ENCODE results near the gene IGSF5. TPM values are rescaled to one million over a fixed set of nuclear protein-coding genes. Genes with fewer than 3 reads are reported as not detected.

IGSF5 gene
- total and polyA plus RNA-seq, 9 of the 15 experiments (the other 6 are each of a cell fraction or from before 2014, with no cell fraction given) = not detected

DNA sequence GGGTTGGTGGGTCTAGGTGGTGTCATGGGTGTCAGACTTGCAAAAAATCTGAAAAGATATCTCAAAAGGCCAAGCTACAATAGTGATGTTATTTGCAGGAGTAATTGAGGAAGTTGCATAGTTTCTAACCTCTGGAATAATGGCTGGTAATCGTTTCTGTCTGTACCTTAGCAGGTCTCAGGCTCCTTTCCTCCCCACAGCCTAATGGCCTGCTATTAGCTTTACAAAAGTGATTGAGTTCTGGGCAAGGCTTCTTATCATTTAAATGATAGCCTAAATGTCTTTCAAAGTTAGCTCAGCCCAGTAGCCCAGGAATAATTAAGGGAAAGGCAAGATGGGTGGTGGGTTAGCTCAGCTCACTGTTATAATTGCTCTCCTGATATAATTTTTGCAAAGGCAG is 37.7 kb upstream of the IGSF5 start:
- no peak for TF ChIP-seq FOXP1 (CRISPR knock-in tag; IDR thresholded peaks at IDR 0.05)
- TF ChIP-seq HIVEP1 (CRISPR knock-in tag; IDR thresholded peaks at IDR 0.05) = no peak
- no peak for TF ChIP-seq ESRRA (IDR thresholded peaks at IDR 0.05; ENCODE audit: borderline replicate concordance, low read depth)
- no peak for TF ChIP-seq ETV5 (CRISPR knock-in tag; IDR thresholded peaks at IDR 0.05; ENCODE audit: low read depth)
- TF ChIP-seq ZNF766 (CRISPR knock-in tag; conservative IDR thresholded peaks at IDR 0.05) = no peak
- no peak for TF ChIP-seq ZNF75A (CRISPR knock-in tag; IDR thresholded peaks at IDR 0.05)
- TF ChIP-seq ZNF347 (CRISPR knock-in tag; IDR thresholded peaks at IDR 0.05; ENCODE audit: low read depth) = no peak
- no peak for TF ChIP-seq FOS (IDR thresholded peaks at IDR 0.05; ENCODE audit: extremely low read depth, insufficient read length)
- TF ChIP-seq, protein P1, sequence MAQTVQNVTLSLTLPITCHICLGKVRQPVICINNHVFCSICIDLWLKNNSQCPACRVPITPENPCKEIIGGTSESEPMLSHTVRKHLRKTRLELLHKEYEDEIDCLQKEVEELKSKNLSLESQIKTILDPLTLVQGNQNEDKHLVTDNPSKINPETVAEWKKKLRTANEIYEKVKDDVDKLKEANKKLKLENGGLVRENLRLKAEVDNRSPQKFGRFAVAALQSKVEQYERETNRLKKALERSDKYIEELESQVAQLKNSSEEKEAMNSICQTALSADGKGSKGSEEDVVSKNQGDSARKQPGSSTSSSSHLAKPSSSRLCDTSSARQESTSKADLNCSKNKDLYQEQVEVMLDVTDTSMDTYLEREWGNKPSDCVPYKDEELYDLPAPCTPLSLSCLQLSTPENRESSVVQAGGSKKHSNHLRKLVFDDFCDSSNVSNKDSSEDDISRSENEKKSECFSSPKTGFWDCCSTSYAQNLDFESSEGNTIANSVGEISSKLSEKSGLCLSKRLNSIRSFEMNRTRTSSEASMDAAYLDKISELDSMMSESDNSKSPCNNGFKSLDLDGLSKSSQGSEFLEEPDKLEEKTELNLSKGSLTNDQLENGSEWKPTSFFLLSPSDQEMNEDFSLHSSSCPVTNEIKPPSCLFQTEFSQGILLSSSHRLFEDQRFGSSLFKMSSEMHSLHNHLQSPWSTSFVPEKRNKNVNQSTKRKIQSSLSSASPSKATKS (CRISPR knock-in tag; IDR thresholded peaks at IDR 0.05) = no peak
- TF ChIP-seq MEF2A (IDR thresholded peaks at IDR 0.05; ENCODE audit: control insufficient read depth, low read depth, low read length) = no peak
- TF ChIP-seq, protein P2, sequence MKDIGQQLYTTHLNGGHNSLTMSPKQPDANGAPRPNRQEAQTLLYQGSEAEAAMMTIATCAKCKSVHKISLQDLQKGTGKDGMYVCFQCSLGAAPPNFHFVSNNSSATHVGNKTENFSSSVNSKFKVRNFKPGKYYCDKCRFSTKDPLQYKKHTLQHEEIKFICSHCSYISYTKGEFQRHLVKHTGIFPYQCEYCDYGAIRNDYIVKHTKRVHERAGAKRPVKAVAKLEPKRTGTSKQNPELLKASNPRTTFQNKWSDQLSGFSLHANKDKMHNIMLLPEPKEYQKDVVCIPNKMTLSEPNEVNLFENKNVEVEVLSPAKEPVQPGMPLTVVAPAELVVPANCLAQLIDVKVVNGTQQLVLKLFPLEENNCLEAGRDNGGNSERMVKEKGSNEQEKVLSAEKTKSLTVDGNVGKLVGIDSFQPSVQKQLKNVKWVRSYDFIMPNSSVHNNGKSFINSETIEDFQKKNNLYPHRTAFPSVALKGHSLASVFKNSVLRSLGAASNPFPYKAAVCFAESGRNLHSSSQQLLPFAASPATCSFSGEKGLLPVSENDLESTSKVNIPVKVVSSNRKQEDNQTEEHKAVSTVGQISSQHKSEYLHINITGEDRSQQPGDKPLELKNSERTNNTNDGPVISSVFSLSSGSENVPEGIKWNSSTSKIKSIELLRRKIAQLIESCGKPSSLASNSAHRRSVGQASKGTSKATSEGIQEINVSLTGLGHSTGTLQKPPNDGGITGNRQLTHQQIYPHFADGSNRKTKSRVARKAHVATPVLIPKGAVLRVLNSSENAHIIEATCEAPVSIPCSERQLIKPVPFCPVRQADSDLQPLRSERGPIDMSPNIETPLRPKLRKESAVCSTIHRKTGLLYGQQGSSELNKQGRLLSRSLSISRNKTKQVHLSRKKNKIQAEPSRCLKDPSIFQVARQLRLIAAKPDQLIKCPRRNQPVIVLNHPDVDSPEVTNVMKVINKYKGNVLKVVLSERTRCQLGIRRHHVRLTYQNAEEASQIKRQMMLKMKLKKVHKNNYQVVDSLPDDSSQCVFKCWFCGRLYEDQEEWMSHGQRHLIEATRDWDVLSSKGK (CRISPR knock-in tag; IDR thresholded peaks at IDR 0.05) = no peak
- TF ChIP-seq RBM34 (IDR thresholded peaks at IDR 0.05; ENCODE audit: borderline replicate concordance, insufficient read depth, low read length) = no peak
- TF ChIP-seq SP1 (CRISPR knock-in tag; IDR thresholded peaks at IDR 0.05) = no peak
- ChIA-PET CTCF (ENCODE audit: low intra/inter-chr PET ratio) (no interaction called here), POLR2A (interaction anchor here (0.6 to 1.1 kb wide), 3 partner anchors 15 to 188 kb away, joined by 3 to 5 read pairs (median 3); no protein-coding TSS in a partner anchor)
- Histone ChIP-seq H2AFZ (ENCODE audit: low read depth, low read length) (no peak overlapping the region), H3K36me3 (ENCODE audit: control insufficient read depth, insufficient read depth, low read length) (no peaks in the 10 kb centered on the region), H3K79me2 (ENCODE audit: control insufficient read depth, insufficient read depth, low read length) (no peaks in the 10 kb centered on the region), H3K4me3 (no peak overlapping the region), H3K27ac (ENCODE audit: extremely low read depth, low read depth, low read length) (no peak overlapping the region), H3K9ac (ENCODE audit: insufficient read depth in 1 of 2, low read depth in 2 of 2, low read length in 2 of 2) (no peak overlapping the region), H3K27me3 (ENCODE audit: control insufficient read depth in 2 of 2, insufficient read depth in 2 of 2, low read length in 2 of 2) (peaks cover 0 to 10% of the 10 kb centered on the region in 2 experiments; a peak in 1 of 5 replicates), H3K9me1 (ENCODE audit: control insufficient read depth, insufficient read depth, low read length) (no peaks in the 10 kb centered on the region), H3K9me3 (replicated peaks; ENCODE audit: control insufficient read depth, insufficient read depth, low read depth, low read length) (no peaks in the 10 kb centered on the region), H3K4me1 (replicated peaks in 1 of 2; ENCODE audit: control insufficient read depth in 2 of 2, insufficient read depth in 2 of 2, low read length in 2 of 2) (no peaks in the 10 kb centered on the region), H3K4me2 (ENCODE audit: insufficient read depth, low read length) (no peak overlapping the region), H4K20me1 (replicated peaks; ENCODE audit: control insufficient read depth, insufficient read depth, low read length) (no peaks in the 10 kb centered on the region)
- ATAC-seq (no peak), FAIRE-seq (no peak), DNase-seq (ENCODE audit: extremely low read depth in 1 of 4, low spot score in 3 of 4) (no peak)
- intact Hi-C loops (cut with micrococcal nuclease) = no loop called here
- in situ Hi-C loops (cut with MboI) = no loop called here
- WGBS (ENCODE audit: insufficient coverage, low coverage, missing lambda C conversion rate) = 0% methylated on average over 1 of the region's 1 CpG
- no TSS peak for BruUV-seq (replicated peaks)
